Measurements from ENCODE around the gene TBC1D21.

DNA sequence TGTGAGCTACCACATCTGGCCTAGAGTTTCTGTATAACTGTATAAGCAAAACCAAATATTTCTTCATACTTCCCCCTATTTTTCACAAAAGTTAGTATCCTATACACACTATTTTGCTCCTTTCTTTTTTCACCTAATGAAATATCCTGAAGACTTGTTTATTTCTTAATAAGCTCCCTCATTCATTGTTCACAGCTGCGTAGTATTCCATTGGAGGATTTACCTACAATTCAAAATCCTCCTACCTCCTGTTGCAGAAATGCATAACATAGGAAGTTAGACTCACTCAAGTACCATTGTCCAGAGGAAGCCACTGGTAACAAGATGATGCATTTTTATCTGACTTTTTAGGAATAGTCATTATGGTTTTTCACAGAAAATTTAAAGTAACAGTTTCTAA, 29.6 kb upstream of the TBC1D21 start:
- TF ChIP-seq RAD21 (IDR thresholded peaks at IDR 0.05 in 1 of 2, conservative IDR thresholded peaks at IDR 0.05 in 1 of 2; ENCODE audit: low read depth in 2 of 2, low read length in 2 of 2) (no peak), SP1 (IDR thresholded peaks at IDR 0.05; ENCODE audit: low read depth, low read length) (no peak), GABPA (IDR thresholded peaks at IDR 0.05; ENCODE audit: borderline replicate concordance, insufficient read depth, low read length) (no peak), RNF2 (IDR thresholded peaks at IDR 0.05; ENCODE audit: borderline replicate concordance, low read depth, low read length, missing control alignments, poor library complexity, severe bottlenecking) (no peak), CBX5 (IDR thresholded peaks at IDR 0.05; ENCODE audit: low read depth, low read length) (no peak), EZH2 (IDR thresholded peaks at IDR 0.05; ENCODE audit: low read depth, low read length, severe bottlenecking) (no peak), KDM5A (IDR thresholded peaks at IDR 0.05; ENCODE audit: low read length) (no peak), GTF2F1 (IDR thresholded peaks at IDR 0.05; ENCODE audit: borderline replicate concordance, low read depth, low read length) (no peak), POLR2A (IDR thresholded peaks at IDR 0.05; ENCODE audit: control extremely low read depth in 1 of 2, low read depth in 2 of 2, low read length in 2 of 2) (no peak), CEBPB (IDR thresholded peaks at IDR 0.05; ENCODE audit: low read depth, low read length) (no peak), TAF1 (IDR thresholded peaks at IDR 0.05; ENCODE audit: low read depth, low read length) (no peak)
- TF ChIP-seq, protein P1, sequence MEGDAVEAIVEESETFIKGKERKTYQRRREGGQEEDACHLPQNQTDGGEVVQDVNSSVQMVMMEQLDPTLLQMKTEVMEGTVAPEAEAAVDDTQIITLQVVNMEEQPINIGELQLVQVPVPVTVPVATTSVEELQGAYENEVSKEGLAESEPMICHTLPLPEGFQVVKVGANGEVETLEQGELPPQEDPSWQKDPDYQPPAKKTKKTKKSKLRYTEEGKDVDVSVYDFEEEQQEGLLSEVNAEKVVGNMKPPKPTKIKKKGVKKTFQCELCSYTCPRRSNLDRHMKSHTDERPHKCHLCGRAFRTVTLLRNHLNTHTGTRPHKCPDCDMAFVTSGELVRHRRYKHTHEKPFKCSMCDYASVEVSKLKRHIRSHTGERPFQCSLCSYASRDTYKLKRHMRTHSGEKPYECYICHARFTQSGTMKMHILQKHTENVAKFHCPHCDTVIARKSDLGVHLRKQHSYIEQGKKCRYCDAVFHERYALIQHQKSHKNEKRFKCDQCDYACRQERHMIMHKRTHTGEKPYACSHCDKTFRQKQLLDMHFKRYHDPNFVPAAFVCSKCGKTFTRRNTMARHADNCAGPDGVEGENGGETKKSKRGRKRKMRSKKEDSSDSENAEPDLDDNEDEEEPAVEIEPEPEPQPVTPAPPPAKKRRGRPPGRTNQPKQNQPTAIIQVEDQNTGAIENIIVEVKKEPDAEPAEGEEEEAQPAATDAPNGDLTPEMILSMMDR (IDR thresholded peaks at IDR 0.05; ENCODE audit: control extremely low read depth in 1 of 3, insufficient read depth in 1 of 3, low read depth in 1 of 3, low read length in 3 of 3), result no peak
- TF ChIP-seq, protein P2, sequence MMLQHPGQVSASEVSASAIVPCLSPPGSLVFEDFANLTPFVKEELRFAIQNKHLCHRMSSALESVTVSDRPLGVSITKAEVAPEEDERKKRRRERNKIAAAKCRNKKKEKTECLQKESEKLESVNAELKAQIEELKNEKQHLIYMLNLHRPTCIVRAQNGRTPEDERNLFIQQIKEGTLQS (IDR thresholded peaks at IDR 0.05; ENCODE audit: insufficient read depth, low read depth, low read length), result no peak
- TF ChIP-seq, protein P3, sequence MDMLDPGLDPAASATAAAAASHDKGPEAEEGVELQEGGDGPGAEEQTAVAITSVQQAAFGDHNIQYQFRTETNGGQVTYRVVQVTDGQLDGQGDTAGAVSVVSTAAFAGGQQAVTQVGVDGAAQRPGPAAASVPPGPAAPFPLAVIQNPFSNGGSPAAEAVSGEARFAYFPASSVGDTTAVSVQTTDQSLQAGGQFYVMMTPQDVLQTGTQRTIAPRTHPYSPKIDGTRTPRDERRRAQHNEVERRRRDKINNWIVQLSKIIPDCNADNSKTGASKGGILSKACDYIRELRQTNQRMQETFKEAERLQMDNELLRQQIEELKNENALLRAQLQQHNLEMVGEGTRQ (IDR thresholded peaks at IDR 0.05; ENCODE audit: low read length), result no peak

Data from H1 (cell line).